CD14-positive monocyte (primary cell): Measurements from ENCODE around the gene CRCP. TPM values are rescaled to one million over a fixed set of nuclear protein-coding genes. Genes with fewer than 3 reads are reported as not detected.

Source experiments
- DNase-seq, 3 donors: peaks; one replicate each; pipeline ENCODE4 v3.0.0-alpha.2; 2011 to 2022
- H2AFZ ChIP-seq: 2 replicates; pipeline ENCODE4 v1.6.0; 2012; ENCODE audit warnings: mild to moderate bottlenecking, low read depth, low read length, inconsistent platforms; ENCODE audit not compliant: insufficient read depth, poor library complexity, severe bottlenecking
- H3K27ac ChIP-seq, 2 donors: 1 replicate in 1 of 2; 2 replicates in 1 of 2; pipeline ENCODE4 v1.5.1; 2012 to 2013; ENCODE audit warnings: low read length in 2 of 2, control low read depth in 1 of 2, inconsistent platforms in 1 of 2, low read depth in 1 of 2, mild to moderate bottlenecking in 1 of 2
- H3K27me3 ChIP-seq, 2 donors: one replicate each; pipeline versions ENCODE4 v1.6.0 to v1.6.1; 2011 to 2013; ENCODE audit warnings: low read length in 2 of 2; ENCODE audit not compliant: control insufficient read depth in 2 of 2, insufficient read depth in 2 of 2
- H3K36me3 ChIP-seq, 2 donors: replicated peaks in 1 of 2; 1 replicate in 1 of 2; 2 replicates in 1 of 2; pipeline versions ENCODE4 v1.5.1 to v1.6.1; 2012 to 2013; ENCODE audit warnings: low read length in 2 of 2, control low read depth in 1 of 2, inconsistent platforms in 1 of 2, mild to moderate bottlenecking in 1 of 2; ENCODE audit not compliant: insufficient read depth in 2 of 2, control insufficient read depth in 1 of 2
- H3K4me1 ChIP-seq, 2 donors: 1 replicate in 1 of 2; 2 replicates in 1 of 2; pipeline versions ENCODE4 v1.5.1 to v1.6.1; 2012 to 2013; ENCODE audit warnings: low read length in 2 of 2, control low read depth in 1 of 2, inconsistent platforms in 1 of 2, mild to moderate bottlenecking in 1 of 2, moderate library complexity in 1 of 2; ENCODE audit not compliant: insufficient read depth in 2 of 2, control insufficient read depth in 1 of 2
- H3K4me2 ChIP-seq: replicated peaks from 2 replicates; pipeline ENCODE3; 2012; ENCODE audit warnings: low read length, moderate library complexity, mild to moderate bottlenecking; ENCODE audit not compliant: poor library complexity, severe bottlenecking; ENCODE audit errors: extremely low read depth
- H3K4me3 ChIP-seq, 3 experiments: fragments of 200-600 bp in 1 of 3; sonication (generic) in 1 of 3; replicated peaks in 1 of 3; 1 replicate in 2 of 3; 2 replicates in 1 of 3; pipeline ENCODE4 v1.5.1; 2011 to 2013; ENCODE audit warnings: low read length in 3 of 3, mild to moderate bottlenecking in 3 of 3, control low read depth in 2 of 3, low read depth in 2 of 3, inconsistent platforms in 1 of 3, moderate library complexity in 1 of 3
- H3K79me2 ChIP-seq: 2 replicates; pipeline ENCODE4 v1.6.0; 2012; ENCODE audit warnings: mild to moderate bottlenecking, control low read depth, inconsistent platforms, low read length, moderate library complexity; ENCODE audit not compliant: insufficient read depth
- H3K9ac ChIP-seq: 2 replicates; pipeline ENCODE4 v1.6.0; 2017; ENCODE audit warnings: low read length, mild to moderate bottlenecking; ENCODE audit not compliant: insufficient read depth, poor library complexity, severe bottlenecking
- H3K9me3 ChIP-seq, 2 donors: replicated peaks in 1 of 2; 1 replicate in 1 of 2; 2 replicates in 1 of 2; pipeline versions ENCODE4 v1.5.1 to v1.6.1; 2012 to 2013; ENCODE audit warnings: low read length in 2 of 2, control low read depth in 1 of 2; ENCODE audit not compliant: control insufficient read depth in 1 of 2, insufficient read depth in 1 of 2
- H4K20me1 ChIP-seq: 2 replicates; pipeline ENCODE4 v1.6.0; 2012; ENCODE audit warnings: mild to moderate bottlenecking, low read length, control low read depth, moderate library complexity; ENCODE audit not compliant: insufficient read depth
- H3K27ac Mint-ChIP-seq, 7 donors: one replicate each; pipeline ENCODE4 v1.8.0; 2020; ENCODE audit warnings: mild to moderate bottlenecking in 7 of 7, mixed read lengths in 7 of 7, moderate library complexity in 6 of 7, inconsistent platforms in 2 of 7
- H3K27me3 Mint-ChIP-seq, 3 donors: one replicate each; pipeline ENCODE4 v1.8.0; 2021 to 2022; ENCODE audit warnings: low read depth in 3 of 3, mild to moderate bottlenecking in 3 of 3, mixed read lengths in 3 of 3, moderate library complexity in 3 of 3, inconsistent platforms in 1 of 3
- H3K36me3 Mint-ChIP-seq, 2 donors: one replicate each; pipeline ENCODE4 v1.8.0; 2020; ENCODE audit warnings: mixed read lengths in 2 of 2, inconsistent platforms in 1 of 2, mild to moderate bottlenecking in 1 of 2
- H3K4me1 Mint-ChIP-seq: one replicate; pipeline ENCODE4 v1.8.0; 2020; ENCODE audit warnings: mild to moderate bottlenecking, mixed read lengths
- H3K4me3 Mint-ChIP-seq, 2 donors: one replicate each; pipeline ENCODE4 v1.8.0; 2020; ENCODE audit warnings: mild to moderate bottlenecking in 2 of 2, mixed read lengths in 2 of 2, moderate library complexity in 1 of 2
- H3K9me3 Mint-ChIP-seq, 7 donors: one replicate each; pipeline ENCODE4 v1.8.0; 2020 to 2022; ENCODE audit warnings: mixed read lengths in 7 of 7, mild to moderate bottlenecking in 6 of 7, moderate library complexity in 6 of 7, inconsistent platforms in 2 of 7
- WGBS: methylation state at CpG from one replicate; pipeline ENCODE4 v1.1.5; 2013; ENCODE audit warnings: missing lambda C conversion rate; ENCODE audit not compliant: insufficient coverage; 5-methylcytosine and 5-hydroxymethylcytosine counted together
- intact Hi-C, 2 donors: fragments of 100-400 bp; cut with micrococcal nuclease; formaldehyde crosslinking; loops; one replicate each; pipeline versions ENCODE4 v1.15.0 to v1.15.1; 2023
- polyA plus RNA-seq, 3 donors: library from polyadenylated mRNA; depleted of rRNA in 1 of 3; unstranded in 2 of 3; stranded (reverse) in 1 of 3; fragments of 300-500 nt in 2 of 3; fragments of >200 nt in 1 of 3; fragmentation: Illumina TruSeq in 2 of 3; gene quantifications; 1 replicate in 2 of 3; 2 replicates in 1 of 3; pipeline ENCODE4 v1.2.3, GENCODE V29; 2012 to 2021
- TF ChIP-seq, protein P1 (sequence below): fragments of 200-600 bp; IDR thresholded peaks from one replicate; pipeline ENCODE4 v1.8.0; 2022; ENCODE audit warnings: antibody characterized with exemption, mild to moderate bottlenecking

Gene CRCP
- polyA plus RNA-seq, 3 donors: 14.0 to 19.9 (median 15.5) TPM

DNA sequence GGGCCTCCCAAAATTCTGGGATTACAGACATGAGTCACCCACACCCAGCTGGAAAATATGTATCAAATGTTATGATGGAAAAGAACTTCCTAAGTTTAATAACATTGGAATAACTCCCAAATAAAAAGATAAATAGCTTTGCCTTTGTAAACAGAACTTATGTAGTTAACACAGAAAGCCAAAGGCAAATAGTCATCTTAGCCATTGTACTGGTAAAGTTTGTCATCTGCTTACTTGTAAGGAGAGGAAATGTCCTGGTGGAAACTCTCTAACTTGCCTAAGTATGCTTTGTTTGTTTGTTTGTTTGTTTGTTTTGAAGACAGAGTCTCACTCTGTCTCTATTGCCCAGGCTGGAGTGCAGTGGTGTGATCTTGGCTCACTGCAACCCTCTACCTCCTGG lies 66.7 kb downstream of the CRCP start:
- Mint-ChIP-seq H3K27ac (no peak overlapping the region), H3K9me3 (peaks cover 0 to 21% (median 13%) of the 10 kb centered on the region in 7 donors), H3K27me3 (peaks cover 0 to 5% (median 0%) of the 10 kb centered on the region in 3 donors), H3K4me1 (peaks cover 5% of the 10 kb centered on the region), H3K36me3 (no peaks in the 10 kb centered on the region), H3K4me3 (no peak overlapping the region)
- H3K4me2 ChIP-seq: no peak overlapping the region
- intact Hi-C loops: no loop called here
- H3K27me3 ChIP-seq: no peaks in the 10 kb centered on the region
- H3K4me1 ChIP-seq: no peaks in the 10 kb centered on the region
- no peaks in the 10 kb centered on the region for H4K20me1 ChIP-seq
- peaks cover 0 to 15% of the 10 kb centered on the region in 2 donors for H3K9me3 ChIP-seq
- H2AFZ ChIP-seq: no peak overlapping the region
- no peaks in the 10 kb centered on the region for H3K79me2 ChIP-seq
- no peak overlapping the region for H3K9ac ChIP-seq
- H3K36me3 ChIP-seq: no peaks in the 10 kb centered on the region
- no peak overlapping the region for H3K4me3 ChIP-seq
- TF ChIP-seq, protein P1, sequence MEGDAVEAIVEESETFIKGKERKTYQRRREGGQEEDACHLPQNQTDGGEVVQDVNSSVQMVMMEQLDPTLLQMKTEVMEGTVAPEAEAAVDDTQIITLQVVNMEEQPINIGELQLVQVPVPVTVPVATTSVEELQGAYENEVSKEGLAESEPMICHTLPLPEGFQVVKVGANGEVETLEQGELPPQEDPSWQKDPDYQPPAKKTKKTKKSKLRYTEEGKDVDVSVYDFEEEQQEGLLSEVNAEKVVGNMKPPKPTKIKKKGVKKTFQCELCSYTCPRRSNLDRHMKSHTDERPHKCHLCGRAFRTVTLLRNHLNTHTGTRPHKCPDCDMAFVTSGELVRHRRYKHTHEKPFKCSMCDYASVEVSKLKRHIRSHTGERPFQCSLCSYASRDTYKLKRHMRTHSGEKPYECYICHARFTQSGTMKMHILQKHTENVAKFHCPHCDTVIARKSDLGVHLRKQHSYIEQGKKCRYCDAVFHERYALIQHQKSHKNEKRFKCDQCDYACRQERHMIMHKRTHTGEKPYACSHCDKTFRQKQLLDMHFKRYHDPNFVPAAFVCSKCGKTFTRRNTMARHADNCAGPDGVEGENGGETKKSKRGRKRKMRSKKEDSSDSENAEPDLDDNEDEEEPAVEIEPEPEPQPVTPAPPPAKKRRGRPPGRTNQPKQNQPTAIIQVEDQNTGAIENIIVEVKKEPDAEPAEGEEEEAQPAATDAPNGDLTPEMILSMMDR: no peak
- H3K27ac ChIP-seq: no peak overlapping the region
- DNase-seq: no peak

DNA sequence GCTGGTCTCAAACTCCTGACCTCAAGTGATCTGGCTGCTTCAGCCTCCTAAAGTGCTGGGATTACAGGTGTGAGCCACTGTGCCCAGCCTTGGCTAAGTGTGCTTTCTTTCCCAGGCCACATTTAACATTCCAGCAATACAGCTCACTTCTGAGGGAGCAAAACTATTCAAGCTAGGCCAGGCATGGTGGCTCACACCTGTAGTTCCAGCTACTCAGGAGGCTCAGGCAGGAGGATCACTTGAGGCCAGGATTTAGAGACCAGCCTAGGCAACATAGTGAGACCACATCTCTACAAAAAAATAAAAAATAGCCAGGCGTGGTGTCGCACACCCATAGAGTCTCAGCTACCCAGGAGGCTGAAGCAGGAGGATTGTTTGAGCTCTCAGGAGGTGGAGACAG lies 67.2 kb downstream of the CRCP start:
- intact Hi-C loops: no loop called here
- Histone ChIP-seq H3K79me2 (no peaks in the 10 kb centered on the region), H3K27me3 (no peaks in the 10 kb centered on the region), H3K9me3 (peaks cover 0 to 15% of the 10 kb centered on the region in 2 donors), H3K36me3 (no peaks in the 10 kb centered on the region), H3K4me1 (no peaks in the 10 kb centered on the region), H3K9ac (no peak overlapping the region), H2AFZ (no peak overlapping the region), H3K4me3 (no peak overlapping the region), H4K20me1 (no peaks in the 10 kb centered on the region), H3K27ac (no peak overlapping the region), H3K4me2 (no peak overlapping the region)
- Mint-ChIP-seq H3K36me3 (no peaks in the 10 kb centered on the region), H3K4me1 (peaks cover 5% of the 10 kb centered on the region), H3K27me3 (peaks cover 0 to 5% (median 0%) of the 10 kb centered on the region in 3 donors), H3K27ac (no peak overlapping the region), H3K4me3 (no peak overlapping the region), H3K9me3 (peaks cover 0 to 21% (median 17%) of the 10 kb centered on the region in 7 donors)
- TF ChIP-seq, protein P1: no peak
- WGBS: 100% methylated on average over 1 of the region's 2 CpGs
- no peak for DNase-seq
